Left lung (tissue), 10 donors: ENCODE measurements around the gene XRN2. TPM values are rescaled to one million over a fixed set of nuclear protein-coding genes. Genes with fewer than 3 reads are reported as not detected.

ENCODE experiments used
- ATAC-seq: fragments of 200-7000 bp; cut with Tn5 transposase; one replicate; pipeline ENCODE4 v1.9.1; 2020; ENCODE audit warnings: moderate library complexity
- DNase-seq, 4 donors: peaks; one replicate each; pipeline ENCODE4 v3.0.0-alpha.2; 2013 to 2020
- H3K27ac ChIP-seq, 2 donors: fragments of 200-600 bp; sonication (generic) in 1 of 2; one replicate each; pipeline versions ENCODE4 v1.5.0 to v1.8.0; 2020 to 2021
- H3K27me3 ChIP-seq, 2 donors: fragments of 200-600 bp; sonication (generic) in 1 of 2; one replicate each; pipeline versions ENCODE4 v1.5.0 to v1.8.0; 2020 to 2021
- H3K36me3 ChIP-seq, 2 donors: fragments of 200-600 bp; sonication (generic) in 1 of 2; one replicate each; pipeline versions ENCODE4 v1.5.0 to v1.8.0; 2020 to 2021
- H3K4me1 ChIP-seq, 2 donors: fragments of 200-600 bp; one replicate each; pipeline ENCODE4 v1.8.0; 2021
- H3K4me3 ChIP-seq, 2 donors: fragments of 200-600 bp; sonication (generic) in 1 of 2; one replicate each; pipeline versions ENCODE4 v1.5.0 to v1.8.0; 2020 to 2021; ENCODE audit warnings: mild to moderate bottlenecking in 1 of 2
- H3K9me3 ChIP-seq, 2 donors: fragments of 200-600 bp; sonication (generic) in 1 of 2; one replicate each; pipeline versions ENCODE4 v1.5.0 to v1.8.0; 2020 to 2021
- CTCF ChIP-seq, 2 donors: fragments of 200-600 bp; sonication (generic) in 1 of 2; IDR thresholded peaks; one replicate each; pipeline versions ENCODE4 v1.5.0 to v1.8.0; 2021; ENCODE audit warnings: antibody characterized with exemption in 2 of 2
- intact Hi-C, 2 donors: fragments of 100-400 bp; cut with DNase I; formaldehyde crosslinking; loops; one replicate each; pipeline versions ENCODE4 v1.11.2 to v1.14.2; 2022
- polyA plus RNA-seq, 6 donors: library from polyadenylated mRNA; unstranded; fragments of 120-200 nt; gene quantifications; one replicate each; pipeline ENCODE4 v1.2.1, GENCODE V29; 2013; ENCODE audit not compliant: insufficient read length in 6 of 6
- total RNA-seq, 2 donors: library from RNA; stranded (reverse); fragmentation: NEBNext Ultra II Directional; extraction: Animal tissue kit (Norgen Biotek cat#: 25700); gene quantifications; one replicate each; pipeline ENCODE4 v1.2.1, GENCODE V29; 2021
- donor health status: DM: no; HTN: yes; CAD: no.
- donor health status: DM: no; HTN: no; CAD: no.

Gene XRN2
- total and polyA plus RNA-seq, 8 donors, result 45.9 to 90.2 (median 77.8) TPM

- intact Hi-C loops, result no loop called here
- ATAC-seq, result no peak
- no peak overlapping the region for H3K4me3 ChIP-seq
These were observed 70.3 kb downstream of the XRN2 start for GRCh38 chr20:21373436-21373835.

DNA sequence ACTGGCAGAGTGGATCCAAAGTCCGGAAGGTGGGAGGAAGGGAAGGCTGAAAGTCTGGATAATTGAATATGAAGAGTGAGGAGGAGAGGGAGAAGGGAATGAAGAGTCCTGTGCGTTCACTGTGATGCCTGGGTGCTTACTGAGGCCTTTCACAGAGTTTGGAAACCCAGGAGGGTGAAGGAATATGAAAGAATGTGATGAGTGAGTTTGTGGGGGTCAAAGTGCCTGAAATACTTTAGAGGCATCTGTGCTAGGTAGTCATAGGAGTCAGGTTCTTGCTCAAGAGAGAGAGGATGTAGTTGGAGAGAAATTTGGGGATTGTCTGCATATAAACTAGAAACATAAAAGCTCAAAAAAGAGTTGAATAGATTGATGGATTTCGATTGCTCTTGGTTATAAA is 73.5 kb downstream of the XRN2 start:
- Histone ChIP-seq H3K36me3 (peaks cover 0 to 47% of the 10 kb centered on the region in 2 donors), H3K27me3 (no peaks in the 10 kb centered on the region), H3K27ac (no peak overlapping the region), H3K4me1 (no peaks in the 10 kb centered on the region), H3K4me3 (no peak overlapping the region), H3K9me3 (no peaks in the 10 kb centered on the region)
- intact Hi-C loops, result no loop called here
- ATAC-seq (no peak), DNase-seq (no peak)
- no peak for TF ChIP-seq CTCF (IDR thresholded peaks at IDR 0.05)

More at GRCh38 chr20:21373436-21373835, 70.3 kb downstream of the XRN2 start:
- peaks cover 0 to 58% of the 10 kb centered on the region in 2 donors for H3K36me3 ChIP-seq
- no peaks in the 10 kb centered on the region for H3K27me3 ChIP-seq
- no peak overlapping the region for H3K27ac ChIP-seq
- DNase-seq, result no peak
- H3K9me3 ChIP-seq, result no peaks in the 10 kb centered on the region
- TF ChIP-seq CTCF (IDR thresholded peaks at IDR 0.05), result no peak
- no peaks in the 10 kb centered on the region for H3K4me1 ChIP-seq

DNA sequence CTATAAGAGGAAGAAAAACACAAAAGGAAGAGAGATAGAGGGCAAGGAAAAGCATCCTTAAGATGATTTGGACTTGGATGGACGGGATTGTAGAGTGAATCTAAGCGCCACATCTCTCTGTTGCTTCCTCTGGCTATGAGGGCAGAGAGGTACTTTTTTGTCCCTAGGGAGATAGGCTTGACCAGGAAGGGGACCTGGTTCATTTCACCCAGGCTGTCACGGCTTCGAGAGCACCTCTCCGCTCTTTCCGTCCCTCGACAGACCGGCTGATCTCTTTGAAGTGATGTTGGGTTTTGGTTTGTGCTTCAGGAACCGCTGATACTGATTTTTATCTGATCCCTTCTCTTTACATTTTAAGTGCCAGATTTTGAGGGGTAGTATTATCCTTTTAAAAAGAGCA is 74.6 kb downstream of the XRN2 start:
- no peaks in the 10 kb centered on the region for H3K4me1 ChIP-seq
- H3K36me3 ChIP-seq, result peaks cover 0 to 57% of the 10 kb centered on the region in 2 donors
- no peak overlapping the region for H3K27ac ChIP-seq
- intact Hi-C loops, result no loop called here
- H3K9me3 ChIP-seq, result no peaks in the 10 kb centered on the region
- ATAC-seq (no peak), DNase-seq (no peak)
- no peaks in the 10 kb centered on the region for H3K27me3 ChIP-seq
- H3K4me3 ChIP-seq, result no peak overlapping the region
- no peak for TF ChIP-seq CTCF (IDR thresholded peaks at IDR 0.05)

- peaks cover 0 to 57% of the 10 kb centered on the region in 2 donors for H3K36me3 ChIP-seq
- TF ChIP-seq CTCF (IDR thresholded peaks at IDR 0.05), result no peak
These were observed 75.1 kb downstream of the XRN2 start for GRCh38 chr20:21378259-21378658.

DNA sequence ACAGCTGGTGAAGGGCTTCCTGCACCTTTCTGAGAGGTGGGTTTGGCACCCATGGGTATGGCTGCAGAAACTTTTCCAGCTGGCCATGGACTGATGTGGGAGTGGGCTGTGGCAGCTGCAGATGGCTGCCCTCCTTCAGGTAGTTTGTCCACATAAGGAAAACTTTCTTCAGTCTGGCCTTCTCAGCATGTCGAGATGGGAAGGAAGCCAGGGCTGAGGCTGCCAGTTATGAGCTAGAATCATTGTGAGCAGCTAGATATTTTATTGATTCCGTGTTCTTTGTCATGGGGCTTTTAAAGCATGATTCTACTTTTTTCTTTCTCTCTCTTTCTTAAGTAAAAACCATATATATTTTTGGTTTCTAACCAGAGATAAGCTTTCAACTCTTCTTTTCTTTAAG is 77.6 kb downstream of the XRN2 start:
- no peaks in the 10 kb centered on the region for H3K27me3 ChIP-seq
- intact Hi-C loops, result no loop called here
- no peak overlapping the region for H3K27ac ChIP-seq
- no peaks in the 10 kb centered on the region for H3K4me1 ChIP-seq
- no peak for ATAC-seq
- no peak for DNase-seq
- H3K9me3 ChIP-seq, result no peaks in the 10 kb centered on the region
- no peak overlapping the region for H3K4me3 ChIP-seq
- TF ChIP-seq CTCF (IDR thresholded peaks at IDR 0.05), result no peak
- peaks cover 0 to 67% of the 10 kb centered on the region in 2 donors for H3K36me3 ChIP-seq

More at GRCh38 chr20:21378259-21378658, 75.1 kb downstream of the XRN2 start:
- intact Hi-C loops, result no loop called here
- H3K4me3 ChIP-seq, result no peak overlapping the region
- no peak overlapping the region for H3K27ac ChIP-seq
- DNase-seq (no peak), ATAC-seq (no peak)
- H3K4me1 ChIP-seq, result no peaks in the 10 kb centered on the region
- H3K9me3 ChIP-seq, result no peaks in the 10 kb centered on the region
- no peaks in the 10 kb centered on the region for H3K27me3 ChIP-seq
